ENCODE results near the gene DAPL1. TPM values are rescaled to one million over a fixed set of nuclear protein-coding genes. Genes with fewer than 3 reads are reported as not detected.
"Not testable (repeated sequence)": the region's sequence is repeated elsewhere in the genome, so short reads cannot be mapped to it uniquely, and the experiment has no call there.

DAPL1 gene
- total RNA-seq, 1 experiment from 2014 or later: not detected

DNA sequence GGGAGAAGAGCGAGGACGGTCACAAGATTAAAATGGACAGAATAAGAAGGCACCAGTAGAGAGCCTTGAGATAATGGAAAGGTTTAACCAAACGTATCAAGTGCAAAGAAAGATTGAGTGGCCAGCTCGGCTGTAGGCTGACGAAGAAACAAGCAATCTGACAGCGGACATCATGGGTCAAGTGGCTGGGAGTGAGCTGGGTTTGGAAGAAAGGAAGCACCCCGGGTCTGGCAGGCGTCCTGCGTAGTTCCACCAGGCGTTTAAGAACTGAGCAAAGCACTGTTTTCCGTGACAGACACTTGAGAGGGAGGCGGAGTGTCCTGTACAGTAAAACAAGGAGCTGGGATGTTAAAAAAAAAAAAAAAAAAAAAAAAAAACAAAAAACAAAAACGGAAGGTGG lies 27.1 kb downstream of the DAPL1 start:
- no peak for DNase-seq (ENCODE audit: low read depth)

DNA sequence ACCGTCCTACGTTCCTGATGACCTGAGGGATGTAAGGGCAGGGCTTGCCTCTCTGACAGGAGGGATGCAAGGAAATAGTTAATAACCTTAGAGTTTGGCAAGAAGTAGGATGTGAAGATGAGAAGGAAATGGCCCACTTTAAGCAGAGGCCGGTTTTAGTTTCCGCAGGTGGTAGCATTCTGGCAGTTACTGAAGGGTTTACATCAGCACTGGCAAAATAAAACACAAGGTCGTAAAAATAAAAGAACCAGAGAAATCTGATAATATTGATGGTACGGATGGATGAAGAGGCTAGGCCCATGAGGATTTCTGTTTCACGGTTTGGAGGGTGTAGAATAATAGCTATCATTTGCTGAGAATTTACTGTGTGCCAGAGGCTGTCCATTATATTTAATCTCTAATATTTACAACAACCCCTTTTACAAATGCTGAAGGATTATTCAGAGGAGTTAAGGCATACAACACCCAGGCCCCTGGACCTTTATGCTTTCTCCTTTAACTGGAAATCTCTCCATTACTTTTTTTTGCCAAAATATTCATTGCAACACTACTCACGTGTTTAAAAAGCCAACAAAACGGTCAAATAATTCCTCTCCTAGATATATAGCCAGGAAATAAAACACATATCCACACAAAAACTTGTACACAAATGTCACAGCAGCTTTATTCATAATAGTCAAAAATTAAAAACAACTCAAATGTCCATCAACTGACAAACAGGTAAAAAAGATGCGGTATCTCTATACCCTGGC lies 28.5 kb downstream of the DAPL1 start:
- DNase-seq (ENCODE audit: low read depth): no peak

DNA sequence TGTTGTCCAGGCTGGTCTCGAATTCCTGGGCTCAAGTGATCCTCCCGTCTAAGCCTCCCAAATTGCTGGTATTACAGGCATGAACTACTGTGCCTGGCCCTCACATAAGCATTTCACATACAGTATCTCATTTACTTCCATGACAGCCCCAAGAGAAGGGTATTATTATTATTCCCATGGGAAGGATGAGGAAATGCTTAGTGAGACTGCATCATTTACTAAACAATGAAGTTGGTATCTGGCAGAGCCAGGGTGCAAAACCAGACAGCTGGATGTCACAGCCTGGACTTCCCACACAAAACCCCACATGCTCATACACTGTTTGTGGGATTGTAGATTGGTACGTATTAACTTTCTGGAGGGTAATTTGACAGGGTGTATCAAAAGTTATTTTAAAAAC lies 29.9 kb downstream of the DAPL1 start:
- no peak for DNase-seq (ENCODE audit: low read depth)

DNA sequence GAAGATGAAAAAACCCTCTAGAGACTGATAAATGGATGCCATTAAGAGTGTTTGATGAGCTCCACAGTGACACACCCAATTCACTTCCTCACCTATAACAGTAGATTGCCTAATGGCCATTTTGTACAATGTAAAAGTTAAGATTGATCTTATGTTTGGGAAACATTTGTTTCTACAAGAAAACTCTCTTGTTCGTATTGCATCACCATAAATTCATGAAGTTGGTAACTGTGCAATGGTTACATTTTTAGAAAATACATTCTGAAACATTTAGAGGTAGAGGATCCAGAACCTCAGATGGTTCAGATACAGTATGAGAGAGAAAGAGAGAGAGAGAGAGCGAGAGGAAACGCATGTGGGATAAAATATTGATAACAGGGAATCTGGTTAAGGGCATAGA lies 31.8 kb downstream of the DAPL1 start:
- no peak for DNase-seq (ENCODE audit: low read depth)

DNA sequence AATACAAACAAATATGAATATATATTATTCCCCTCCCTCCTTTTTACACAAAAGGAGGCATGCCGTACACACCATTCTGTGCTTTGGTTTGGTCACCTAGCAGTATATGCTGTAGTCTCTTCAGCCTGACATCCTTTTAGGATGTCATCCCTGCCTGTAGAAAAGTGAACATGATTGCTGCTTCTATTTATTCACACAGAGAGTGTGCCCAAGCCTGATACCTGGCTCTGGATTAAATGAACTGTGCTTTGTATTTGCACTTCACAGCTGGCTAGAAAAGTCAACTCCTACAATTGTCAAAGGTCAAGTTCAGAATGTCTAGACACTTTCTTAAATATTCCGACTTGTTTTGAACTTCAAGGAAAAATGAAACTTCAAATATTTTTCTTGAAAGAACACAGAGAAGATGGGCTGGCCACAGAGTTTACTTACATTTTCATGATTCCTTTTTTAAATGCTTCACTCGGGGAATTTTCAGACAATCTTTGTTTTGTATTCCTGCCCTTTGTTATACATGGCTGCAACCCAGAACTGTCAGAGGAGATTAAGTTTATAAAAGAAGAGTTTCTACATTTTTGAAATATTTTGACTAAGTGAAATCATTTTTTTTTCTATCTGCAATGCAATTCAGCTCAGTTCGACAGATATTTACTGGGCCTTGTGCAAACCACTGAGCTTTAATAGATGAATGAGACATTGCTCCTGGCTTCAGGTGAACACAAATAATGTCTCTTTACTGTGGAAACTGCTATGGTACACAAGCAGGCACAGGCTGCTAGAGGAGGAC lies 33.5 kb downstream of the DAPL1 start:
- no peak for DNase-seq (ENCODE audit: low read depth)

DNA sequence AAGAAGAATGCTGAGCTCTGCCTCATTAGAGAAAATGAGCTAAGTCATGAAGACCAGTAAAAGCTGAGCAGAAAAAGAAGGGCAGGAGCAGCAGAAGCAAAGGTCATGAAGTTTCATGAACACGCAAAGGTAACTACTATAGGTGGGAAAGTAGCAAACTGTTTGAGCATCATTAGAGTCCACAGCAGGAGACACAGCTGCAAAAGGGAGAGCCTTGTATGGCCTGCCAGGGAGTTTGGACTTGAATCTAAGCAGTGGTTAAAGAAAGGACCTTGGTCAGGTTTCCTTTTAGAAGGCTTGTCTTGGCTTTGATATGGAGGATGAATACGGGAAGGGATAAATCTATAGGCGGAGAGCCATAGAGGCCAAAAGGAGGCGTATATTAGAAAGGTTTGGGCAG lies 34.0 kb downstream of the DAPL1 start:
- DNase-seq (ENCODE audit: low read depth): no peak

DNA sequence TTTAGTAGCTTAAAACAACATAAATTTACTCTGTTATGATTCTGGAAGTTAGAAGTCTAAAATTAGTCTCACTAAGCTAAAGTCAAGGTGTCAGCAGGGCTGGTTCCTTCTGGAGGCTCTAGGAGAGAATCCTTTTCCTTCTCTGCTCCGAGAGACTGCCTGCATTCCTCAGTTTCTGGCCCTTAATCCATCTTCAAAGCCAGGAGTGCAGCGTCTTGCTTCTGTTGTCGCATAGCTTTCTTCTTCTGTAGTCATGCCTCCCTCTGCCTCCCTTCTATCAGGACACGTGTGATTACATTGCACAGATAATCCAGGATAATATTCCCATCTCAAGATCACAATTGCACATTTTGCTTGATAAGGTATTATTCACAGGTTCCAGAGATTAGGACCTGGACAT lies 35.1 kb downstream of the DAPL1 start:
- DNase-seq (ENCODE audit: low read depth): no peak

DNA sequence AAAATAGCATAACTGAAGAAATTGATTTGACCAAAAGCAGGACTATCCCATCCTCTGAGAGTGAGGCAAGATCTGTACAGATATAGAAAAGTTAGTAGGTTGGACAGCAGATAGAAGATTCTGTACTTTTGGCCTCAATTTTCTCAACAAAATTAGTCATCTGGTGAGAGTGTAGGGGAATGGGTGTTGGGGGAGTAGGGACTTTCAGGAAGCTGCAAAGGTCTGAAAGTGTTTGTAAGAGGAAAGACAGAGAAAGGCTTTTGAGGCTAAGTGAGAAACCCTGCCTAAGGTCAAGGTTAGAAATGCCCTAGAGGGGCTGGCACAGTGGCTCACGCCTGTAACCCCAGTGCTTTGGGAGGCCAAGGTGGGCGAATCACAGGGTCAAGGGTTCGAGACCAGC lies 40.3 kb downstream of the DAPL1 start:
- DNase-seq (ENCODE audit: low read depth): no peak

DNA sequence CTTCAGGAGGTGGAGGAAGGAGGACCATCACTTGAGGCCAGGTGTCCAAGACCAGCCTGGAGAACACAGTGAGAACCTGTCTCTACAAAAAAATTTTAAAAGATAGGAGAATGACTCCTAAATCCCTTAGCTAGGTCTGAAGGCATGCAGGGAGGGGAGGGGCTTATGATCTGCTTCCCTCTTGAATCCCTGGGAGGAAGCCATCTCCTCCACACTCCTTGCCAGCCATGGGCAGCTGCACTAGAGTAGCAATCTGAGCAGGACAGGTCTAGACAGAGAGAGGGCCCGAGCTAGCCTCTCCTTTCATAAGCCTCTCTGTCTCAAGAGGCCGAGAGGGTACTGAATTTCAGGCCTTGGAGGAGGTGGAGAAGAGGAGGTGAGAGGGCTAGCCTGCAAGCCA lies 42.5 kb downstream of the DAPL1 start:
- no peak for DNase-seq (ENCODE audit: low read depth)

DNA sequence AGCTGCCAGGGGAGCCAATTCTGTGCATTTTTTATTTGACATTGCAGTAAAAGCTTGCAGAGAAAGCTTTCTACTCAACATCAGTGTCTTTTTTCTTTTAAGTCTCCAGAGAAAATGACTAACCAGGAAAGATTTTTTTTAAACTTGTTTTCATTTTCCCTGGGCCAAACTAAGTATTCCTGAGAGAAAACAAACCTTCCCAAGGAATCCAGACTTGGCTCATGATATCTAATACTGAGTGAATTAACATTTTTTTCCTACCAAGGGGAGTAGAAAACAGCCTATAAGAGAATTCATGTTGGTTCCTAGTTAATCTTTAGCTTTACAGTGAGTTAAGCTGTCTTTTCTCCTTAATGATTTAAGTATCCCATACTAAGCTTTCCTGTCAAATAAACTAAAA lies 46.7 kb downstream of the DAPL1 start:
- DNase-seq (ENCODE audit: low read depth): no peak

DNA sequence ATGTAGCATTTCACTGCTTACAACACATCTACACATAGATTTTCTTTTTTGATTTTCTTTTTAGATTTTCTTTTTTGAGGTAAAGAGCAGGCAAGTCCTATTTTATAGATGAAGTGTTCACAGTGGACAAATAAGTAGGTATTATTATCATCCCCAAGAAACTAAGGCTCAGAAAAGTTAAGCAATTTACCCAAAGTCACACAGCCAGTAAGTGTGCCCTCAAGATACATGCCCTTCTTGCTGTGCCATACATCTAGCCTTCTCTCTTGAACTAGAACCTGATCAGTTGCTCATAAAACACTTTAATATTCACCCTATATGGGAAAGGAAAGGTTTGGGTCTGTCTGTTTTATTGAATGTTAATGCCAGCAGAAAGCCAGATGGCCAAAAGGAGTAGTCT lies 50.3 kb downstream of the DAPL1 start:
- no peak for DNase-seq (ENCODE audit: low read depth)

DNA sequence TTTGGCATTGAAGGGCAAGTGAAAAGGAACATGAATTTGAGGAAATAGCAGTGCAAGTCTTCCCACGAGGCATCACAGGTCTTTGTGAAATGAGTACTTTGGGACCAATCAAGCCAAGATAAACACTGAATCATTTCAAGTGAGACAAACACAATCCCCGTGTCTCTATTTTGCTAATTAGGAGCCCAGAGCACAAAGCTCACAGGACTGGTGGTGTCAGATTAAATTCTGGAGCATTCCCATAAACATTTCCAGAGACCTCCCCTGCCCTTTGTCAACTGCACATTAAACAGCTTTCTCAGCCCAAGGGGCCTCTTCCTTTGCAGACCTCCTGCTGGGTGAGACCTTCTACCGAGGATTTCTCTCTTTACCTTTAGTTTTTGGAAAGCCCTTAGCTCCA lies 50.7 kb downstream of the DAPL1 start:
- no peak for DNase-seq (ENCODE audit: low read depth)

DNA sequence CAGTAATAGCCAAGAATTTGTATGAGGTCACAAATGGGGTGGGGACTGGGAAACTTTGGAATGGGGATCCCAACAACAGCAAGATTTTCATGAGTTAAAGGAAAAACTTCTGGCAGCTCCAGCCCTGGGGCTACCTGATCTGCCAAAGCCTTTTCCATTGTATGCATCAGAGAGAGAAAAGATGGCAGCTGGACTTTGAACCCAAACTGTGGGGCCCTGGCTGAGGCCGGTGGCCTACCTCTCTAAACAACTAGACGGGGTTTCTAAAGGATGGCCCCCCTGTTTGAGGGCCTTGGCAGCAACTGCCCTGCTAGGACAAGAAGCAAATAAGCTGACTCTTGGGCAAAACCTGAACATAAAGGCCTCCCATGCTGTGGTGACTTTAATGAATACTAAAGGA lies 52.4 kb downstream of the DAPL1 start:
- DNase-seq (ENCODE audit: low read depth): not testable (repeated sequence)

DNA sequence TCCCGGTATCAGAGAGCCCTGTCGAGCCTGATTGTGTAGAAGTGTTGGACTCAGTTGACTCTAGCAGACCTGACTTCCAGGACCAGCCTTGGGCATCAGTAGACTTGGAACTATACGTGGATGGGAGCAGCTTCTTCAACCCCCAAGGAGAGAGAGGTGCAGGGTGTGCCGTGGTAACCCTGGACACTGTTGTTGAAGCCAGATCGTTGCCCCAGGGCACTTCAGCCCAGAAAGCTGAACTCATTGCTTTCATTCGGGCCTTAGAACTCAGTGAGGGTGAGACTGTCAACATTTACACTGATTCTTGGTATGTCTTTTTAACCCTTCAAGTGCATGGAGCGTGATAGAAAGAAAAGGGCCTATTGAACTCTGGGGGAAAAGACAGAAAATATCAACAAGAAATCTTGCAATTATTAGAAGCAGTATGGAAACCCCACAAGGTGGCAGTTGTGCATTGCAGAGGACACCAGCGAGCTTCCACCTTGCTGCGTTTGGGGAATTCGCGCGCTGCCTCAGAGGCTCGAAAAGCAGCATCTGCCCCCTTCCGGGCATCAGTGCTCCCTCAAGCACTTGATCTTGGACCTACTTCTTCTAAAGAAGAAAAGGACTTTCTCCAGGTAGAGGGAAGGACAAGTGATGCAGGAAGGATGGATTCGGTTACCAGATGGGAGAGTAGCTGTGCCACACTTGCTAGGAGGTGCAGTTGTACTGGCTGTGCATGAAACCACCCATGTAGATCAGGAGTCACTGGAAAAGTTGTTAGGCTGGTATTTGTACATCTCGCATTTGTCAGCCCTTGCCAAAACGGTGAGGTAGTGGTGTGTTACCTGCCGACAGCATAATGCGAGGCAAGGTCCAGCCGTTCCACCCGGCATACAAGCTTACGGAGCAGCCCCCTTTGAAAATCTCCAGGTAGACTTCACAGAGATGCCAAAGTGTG lies 53.2 kb downstream of the DAPL1 start:
- DNase-seq (ENCODE audit: low read depth): not testable (repeated sequence)

DNA sequence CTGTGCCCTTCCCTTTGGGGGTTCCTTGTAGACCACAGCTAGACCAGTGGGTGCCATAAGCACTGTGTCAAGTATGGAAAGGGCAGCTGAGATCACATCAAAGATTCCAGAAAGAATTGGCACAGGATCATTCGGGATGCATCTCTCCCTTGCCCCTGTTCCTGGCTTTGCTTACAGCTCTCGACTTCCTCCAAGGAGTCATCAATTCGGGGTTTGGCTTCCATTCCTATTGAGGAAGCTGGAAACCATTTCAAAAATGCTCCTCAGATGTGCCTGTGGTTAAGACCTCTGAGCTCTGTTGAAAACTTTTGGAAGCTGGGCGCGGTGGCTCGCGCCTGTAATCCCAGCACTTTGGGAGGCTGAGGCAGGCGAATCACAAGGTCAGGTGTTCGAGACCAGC lies 65.1 kb downstream of the DAPL1 start:
- DNase-seq (ENCODE audit: low read depth): not testable (repeated sequence)

DNA sequence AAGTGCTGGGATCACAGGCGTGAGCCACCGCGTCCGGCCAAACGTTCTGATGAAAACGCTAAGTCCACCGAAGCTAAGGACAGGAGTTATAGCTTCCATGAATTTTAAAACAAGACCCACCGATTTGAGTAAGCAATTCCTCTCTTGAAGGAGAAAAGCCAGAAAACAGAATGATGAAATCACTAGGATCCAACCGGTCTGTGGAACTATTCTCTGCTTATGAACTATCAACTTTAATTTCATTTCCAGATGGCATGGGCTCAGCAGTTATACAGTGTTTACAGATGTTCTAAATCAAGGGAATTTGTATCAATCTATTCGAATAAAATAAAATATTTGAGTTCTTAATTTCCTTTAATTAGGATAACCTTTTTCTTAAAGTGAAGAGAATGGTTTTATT lies 66.5 kb downstream of the DAPL1 start:
- DNase-seq (ENCODE audit: low read depth): not testable (repeated sequence)

DNA sequence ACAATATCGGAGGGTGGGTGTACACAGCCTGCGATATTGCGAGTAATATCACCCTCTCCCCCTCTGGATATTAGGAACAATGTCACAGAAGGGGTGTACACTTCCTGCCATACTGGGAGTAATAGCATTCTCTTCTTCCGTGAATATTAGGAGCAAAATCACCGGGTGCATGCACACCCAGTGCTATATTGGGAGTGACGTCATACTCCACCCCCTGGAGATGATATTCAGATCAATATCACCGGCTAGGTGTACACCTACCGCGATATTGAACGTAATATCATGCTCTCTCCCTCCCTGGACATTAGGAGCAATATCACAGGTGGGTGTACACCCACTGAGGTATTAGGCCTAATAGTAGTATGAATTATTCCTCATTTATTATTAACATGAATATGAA lies 70.4 kb downstream of the DAPL1 start:
- DNase-seq (ENCODE audit: low read depth): not testable (repeated sequence)

Other genes with a start within 250 kb of the DAPL1 start
- 19.3 and 24.4 TPM in 2 replicates for gene TANC1, start 173.3 kb downstream of the DAPL1 start, total RNA-seq (2014; rRNA removed; shearing (Covaris generic))

Measured in RPMI7951 (cell line).